Mucosa of descending colon (tissue), 3 donors: Measurements from ENCODE around the gene IGDCC3. TPM values are rescaled to one million over a fixed set of nuclear protein-coding genes. Genes with fewer than 3 reads are reported as not detected.

ENCODE experiments used
- ATAC-seq: fragments of 200-7000 bp; cut with Tn5 transposase; one replicate; pipeline ENCODE4 v1.9.1; 2020; ENCODE audit warnings: mild to moderate bottlenecking, moderate library complexity
- DNase-seq, 3 donors: peaks; one replicate each; pipeline ENCODE4 v3.0.0-alpha.2; 2020
- H3K36me3 ChIP-seq: fragments of 200-600 bp; one replicate; pipeline ENCODE4 v1.8.0; 2021; ENCODE audit warnings: low read depth, mild to moderate bottlenecking
- H3K4me1 ChIP-seq: fragments of 200-600 bp; one replicate; pipeline ENCODE4 v1.8.0; 2021; ENCODE audit warnings: low read depth, mild to moderate bottlenecking
- H3K4me3 ChIP-seq: fragments of 200-600 bp; one replicate; pipeline ENCODE4 v1.8.0; 2021; ENCODE audit warnings: mild to moderate bottlenecking
- H3K9me3 ChIP-seq: fragments of 200-600 bp; one replicate; pipeline ENCODE4 v1.8.0; 2021; ENCODE audit warnings: mild to moderate bottlenecking
- intact Hi-C, 2 donors: fragments of 100-400 bp; cut with DNase I in 1 of 2; cut with micrococcal nuclease in 1 of 2; formaldehyde crosslinking; loops; one replicate each; pipeline versions ENCODE4 v1.11.0 to v1.11.1; 2022; cut with DNase I, micrococcal nuclease
- total RNA-seq, 3 donors: library from RNA; stranded (reverse); fragmentation: NEBNext Ultra II Directional in 2 of 3; extraction: Animal tissue kit (Norgen Biotek cat#: 25700) in 2 of 3; gene quantifications; one replicate each; pipeline versions ENCODE4 v1.2.1 to v1.2.4, GENCODE V29; 2021 to 2023
- TF ChIP-seq, protein P1 (sequence below): fragments of 200-600 bp; IDR thresholded peaks from one replicate; pipeline ENCODE4 v1.8.0; 2022; ENCODE audit warnings: antibody characterized with exemption, mild to moderate bottlenecking
- donor health status: DM: no; HTN: no; CAD: no; lungs with moderate emphysema.
- donor health status: DM: no; HTN: no; CAD: no.
- donor health status: DM: no; HTN: yes; CAD: no.

Gene IGDCC3
- total RNA-seq, 3 donors from 2014 or later, result 0.51 TPM; not detected in 2

DNA sequence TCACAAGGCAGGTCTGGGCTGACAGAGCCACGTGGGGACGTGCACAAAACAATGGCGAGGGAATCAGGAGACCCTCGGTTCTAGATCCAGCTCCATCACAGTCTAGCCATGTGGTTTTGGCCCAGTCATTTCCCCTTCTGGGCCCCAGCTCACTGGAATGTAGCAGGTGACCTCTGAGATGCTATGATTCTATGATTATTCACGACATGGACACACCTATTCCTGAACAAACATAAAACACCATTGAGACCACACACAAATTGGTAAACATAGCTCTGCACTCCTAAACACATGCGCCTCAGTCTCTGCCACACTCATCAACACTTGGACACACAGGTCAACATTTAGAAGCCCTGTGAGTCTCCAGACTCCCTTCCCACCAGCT is 36.0 kb upstream of the IGDCC3 start:
- no peaks in the 10 kb centered on the region for H3K36me3 ChIP-seq
- no peak overlapping the region for H3K4me3 ChIP-seq
- H3K9me3 ChIP-seq, result no peaks in the 10 kb centered on the region
- intact Hi-C loops, result no loop called here
- H3K4me1 ChIP-seq, result no peaks in the 10 kb centered on the region
- DNase-seq (no peak), ATAC-seq (no peak)
- TF ChIP-seq, protein P1, sequence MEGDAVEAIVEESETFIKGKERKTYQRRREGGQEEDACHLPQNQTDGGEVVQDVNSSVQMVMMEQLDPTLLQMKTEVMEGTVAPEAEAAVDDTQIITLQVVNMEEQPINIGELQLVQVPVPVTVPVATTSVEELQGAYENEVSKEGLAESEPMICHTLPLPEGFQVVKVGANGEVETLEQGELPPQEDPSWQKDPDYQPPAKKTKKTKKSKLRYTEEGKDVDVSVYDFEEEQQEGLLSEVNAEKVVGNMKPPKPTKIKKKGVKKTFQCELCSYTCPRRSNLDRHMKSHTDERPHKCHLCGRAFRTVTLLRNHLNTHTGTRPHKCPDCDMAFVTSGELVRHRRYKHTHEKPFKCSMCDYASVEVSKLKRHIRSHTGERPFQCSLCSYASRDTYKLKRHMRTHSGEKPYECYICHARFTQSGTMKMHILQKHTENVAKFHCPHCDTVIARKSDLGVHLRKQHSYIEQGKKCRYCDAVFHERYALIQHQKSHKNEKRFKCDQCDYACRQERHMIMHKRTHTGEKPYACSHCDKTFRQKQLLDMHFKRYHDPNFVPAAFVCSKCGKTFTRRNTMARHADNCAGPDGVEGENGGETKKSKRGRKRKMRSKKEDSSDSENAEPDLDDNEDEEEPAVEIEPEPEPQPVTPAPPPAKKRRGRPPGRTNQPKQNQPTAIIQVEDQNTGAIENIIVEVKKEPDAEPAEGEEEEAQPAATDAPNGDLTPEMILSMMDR, result no peak

DNA sequence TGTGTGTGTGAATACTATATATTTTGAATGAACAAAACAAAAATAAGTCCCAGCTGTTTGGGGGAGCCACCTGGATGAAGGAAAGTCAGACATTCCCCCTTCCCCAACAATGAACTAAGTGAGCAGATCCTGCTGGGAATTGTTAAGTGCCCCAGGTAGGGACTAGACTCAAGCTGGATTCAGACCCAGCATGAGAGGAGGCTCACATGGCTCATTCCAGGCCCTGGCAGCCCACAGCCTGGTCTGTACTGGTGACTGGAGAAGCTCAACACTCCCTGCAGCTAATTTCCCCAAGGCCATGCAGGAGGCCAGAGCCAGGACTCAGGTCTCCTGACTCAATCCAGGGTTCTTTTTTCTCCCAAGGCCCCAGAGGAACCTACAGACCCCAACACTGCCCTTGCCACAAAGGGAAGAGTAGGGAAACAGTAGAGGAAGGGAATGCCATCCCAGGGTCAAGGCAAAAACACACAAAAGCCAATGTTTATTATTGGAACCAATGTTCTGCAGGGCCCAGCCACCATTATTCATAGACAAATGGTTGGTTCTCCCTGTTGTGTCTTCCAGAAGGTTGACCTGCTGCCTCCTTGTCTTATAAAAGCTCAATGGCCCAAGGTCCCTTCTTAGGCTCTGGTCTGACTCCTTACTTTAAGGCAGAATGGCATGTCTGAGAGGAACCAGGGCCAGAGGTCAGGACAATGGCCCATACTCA is 35.4 kb upstream of the IGDCC3 start:
- H3K9me3 ChIP-seq, result no peaks in the 10 kb centered on the region
- no peaks in the 10 kb centered on the region for H3K36me3 ChIP-seq
- TF ChIP-seq, protein P1, result no peak
- ATAC-seq (no peak), DNase-seq (no peak)
- H3K4me3 ChIP-seq, result no peak overlapping the region
- intact Hi-C loops, result no loop called here
- no peaks in the 10 kb centered on the region for H3K4me1 ChIP-seq

DNA sequence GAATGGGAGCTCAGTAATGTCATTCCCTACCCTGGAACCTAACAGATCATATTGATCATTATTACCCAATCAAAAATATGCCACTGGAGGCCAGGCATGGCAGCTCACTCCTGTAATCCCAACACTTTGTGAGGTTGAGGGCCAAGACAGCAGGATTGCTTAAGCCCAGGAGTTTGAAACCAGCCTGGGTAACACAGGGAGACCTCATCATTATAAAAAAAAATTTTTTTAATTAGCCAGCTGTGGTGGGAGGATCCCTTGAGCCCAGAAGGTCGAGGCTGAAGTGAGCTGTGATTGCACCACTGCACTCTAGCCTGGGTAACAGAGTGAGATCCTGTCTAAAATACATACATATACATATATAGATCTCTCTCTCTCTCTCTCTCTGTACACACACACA is 34.8 kb upstream of the IGDCC3 start:
- Histone ChIP-seq H3K36me3 (no peaks in the 10 kb centered on the region), H3K9me3 (no peaks in the 10 kb centered on the region), H3K4me3 (no peak overlapping the region), H3K4me1 (no peaks in the 10 kb centered on the region)
- no peak for ATAC-seq
- intact Hi-C loops, result no loop called here
- no peak for DNase-seq
- TF ChIP-seq, protein P1, result no peak

DNA sequence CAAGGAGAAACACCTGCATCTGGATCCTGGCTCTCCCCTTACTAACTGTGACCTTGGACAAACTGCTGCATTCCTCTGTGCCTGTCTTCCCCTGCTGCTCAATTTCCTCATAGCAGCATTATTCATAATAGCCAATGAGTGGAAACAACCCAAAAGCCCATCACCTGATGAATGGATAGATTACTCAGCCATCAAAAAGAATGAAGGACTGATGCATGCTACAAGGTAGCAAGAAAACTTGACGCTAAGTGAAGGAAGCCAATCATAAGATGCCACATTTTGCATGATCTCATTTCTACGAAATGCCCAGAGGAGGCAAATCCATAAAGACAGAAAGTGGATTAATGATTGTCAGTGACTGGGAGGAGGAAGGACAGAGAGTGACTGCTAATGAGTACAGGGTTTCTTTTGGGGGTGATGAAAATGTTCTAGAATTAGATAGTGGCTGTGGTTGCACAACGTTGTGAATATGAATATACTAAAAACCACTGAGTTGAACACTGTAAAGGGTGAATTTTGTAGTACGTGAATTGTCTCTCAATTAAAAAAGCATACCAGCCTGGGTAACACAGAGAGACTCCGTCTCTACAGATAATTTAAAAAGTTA is 33.8 kb upstream of the IGDCC3 start:
- TF ChIP-seq, protein P1, result no peak
- Histone ChIP-seq H3K9me3 (no peaks in the 10 kb centered on the region), H3K4me3 (no peak overlapping the region), H3K36me3 (no peaks in the 10 kb centered on the region), H3K4me1 (no peaks in the 10 kb centered on the region)
- no peak for ATAC-seq
- DNase-seq, result no peak
- intact Hi-C loops, result no loop called here

DNA sequence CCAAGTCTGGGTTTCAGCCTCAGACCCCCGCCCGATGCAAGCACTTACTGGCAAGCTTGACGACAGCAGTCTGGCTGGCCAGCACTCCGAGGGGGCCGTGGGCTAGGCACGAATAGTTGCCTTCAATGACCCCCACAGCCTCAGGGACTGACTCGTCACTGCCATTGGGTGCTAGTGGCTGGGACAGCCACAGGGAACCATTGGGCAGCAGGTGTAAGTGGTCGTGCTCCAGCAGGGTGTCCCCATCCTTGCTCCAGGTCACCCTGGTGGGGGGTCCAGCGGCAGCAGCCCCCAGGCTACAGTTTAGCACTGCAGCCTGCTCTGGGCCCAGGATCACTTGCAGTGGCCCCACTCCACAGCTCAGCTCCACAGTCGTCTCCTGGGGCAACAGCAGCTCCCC is 33.2 kb upstream of the IGDCC3 start:
- H3K36me3 ChIP-seq, result no peaks in the 10 kb centered on the region
- ATAC-seq (no peak), DNase-seq (no peak)
- H3K4me3 ChIP-seq, result no peak overlapping the region
- TF ChIP-seq, protein P1, result no peak
- intact Hi-C loops, result no loop called here
- H3K4me1 ChIP-seq, result no peaks in the 10 kb centered on the region
- H3K9me3 ChIP-seq, result no peaks in the 10 kb centered on the region
